Jurkat, Clone E6-1 (cell line): Measurements from ENCODE around the gene FCHO1.

ENCODE experiments used
- DNase-seq: peaks from one replicate; pipeline ENCODE4 v3.0.0-alpha.2; 2011; ENCODE audit warnings: low read depth, low spot score
- H3K4me3 ChIP-seq: 2 replicates; pipeline ENCODE4 v1.5.1; 2011; ENCODE audit warnings: mild to moderate bottlenecking, low read length, control low read depth, moderate library complexity

Gene FCHO1

DNA sequence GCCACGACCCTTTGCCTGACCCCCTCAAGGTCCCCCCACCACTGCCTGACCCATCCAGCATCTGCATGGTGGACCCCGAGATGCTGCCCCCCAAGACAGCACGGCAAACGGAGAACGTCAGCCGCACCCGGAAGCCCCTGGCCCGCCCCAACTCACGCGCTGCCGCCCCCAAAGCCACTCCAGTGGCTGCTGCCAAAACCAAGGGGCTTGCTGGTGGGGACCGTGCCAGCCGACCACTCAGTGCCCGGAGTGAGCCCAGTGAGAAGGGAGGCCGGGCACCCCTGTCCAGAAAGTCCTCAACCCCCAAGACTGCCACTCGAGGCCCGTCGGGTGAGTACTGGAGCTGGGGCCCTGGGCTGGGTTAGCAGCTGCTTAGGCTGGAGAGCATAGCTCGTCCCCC lies 23.4 kb upstream of the FCHO1 start:
- H3K4me3 ChIP-seq = no peak overlapping the region

DNA sequence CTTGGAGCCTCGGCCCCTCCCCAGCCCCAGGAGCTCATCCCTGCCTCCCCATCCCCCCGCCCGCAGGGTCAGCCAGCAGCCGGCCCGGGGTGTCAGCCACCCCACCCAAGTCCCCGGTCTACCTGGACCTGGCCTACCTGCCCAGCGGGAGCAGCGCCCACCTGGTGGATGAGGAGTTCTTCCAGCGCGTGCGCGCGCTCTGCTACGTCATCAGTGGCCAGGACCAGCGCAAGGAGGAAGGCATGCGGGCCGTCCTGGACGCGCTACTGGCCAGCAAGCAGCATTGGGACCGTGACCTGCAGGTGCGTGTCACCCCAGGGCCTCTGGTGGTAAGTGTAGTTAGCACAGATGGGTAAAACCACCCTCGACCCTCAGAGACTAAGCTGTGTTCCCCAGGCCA lies 18.1 kb upstream of the FCHO1 start:
- no peak overlapping the region for H3K4me3 ChIP-seq
- DNase-seq = no peak

More for the DNA sequence above, 23.4 kb upstream of the FCHO1 start:
- no peak for DNase-seq

DNA sequence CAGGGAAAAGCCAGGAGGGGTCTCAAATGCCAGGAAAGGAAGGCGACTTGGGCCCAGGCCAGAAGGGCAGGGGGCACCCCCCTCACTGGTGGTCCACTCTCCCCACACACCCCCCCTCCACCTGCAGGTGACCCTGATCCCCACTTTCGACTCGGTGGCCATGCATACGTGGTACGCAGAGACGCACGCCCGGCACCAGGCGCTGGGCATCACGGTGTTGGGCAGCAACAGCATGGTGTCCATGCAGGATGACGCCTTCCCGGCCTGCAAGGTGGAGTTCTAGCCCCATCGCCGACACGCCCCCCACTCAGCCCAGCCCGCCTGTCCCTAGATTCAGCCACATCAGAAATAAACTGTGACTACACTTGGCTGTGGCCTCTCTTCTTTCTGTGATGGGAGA lies 17.1 kb upstream of the FCHO1 start:
- no peak for DNase-seq
- H3K4me3 ChIP-seq = no peak overlapping the region

DNA sequence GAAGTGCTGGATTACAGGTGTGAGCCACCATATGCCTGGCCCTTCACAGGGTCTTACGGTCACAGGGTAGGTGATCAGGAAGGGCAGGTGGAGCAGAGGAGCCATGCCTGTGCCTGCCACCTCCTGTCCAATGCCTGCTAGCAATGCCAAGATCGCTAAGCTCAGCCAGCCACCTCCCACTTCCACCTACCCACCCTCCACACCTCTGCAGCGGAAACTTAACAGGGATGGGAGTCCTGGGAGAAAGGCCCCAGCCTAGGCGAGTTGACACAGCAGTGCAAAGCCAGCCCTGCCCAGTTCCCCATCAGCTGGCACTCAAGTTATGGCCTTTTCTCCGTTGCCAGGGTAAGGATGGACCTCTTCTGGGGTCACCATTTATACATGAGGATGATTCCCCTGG lies 15.9 kb upstream of the FCHO1 start:
- no peak overlapping the region for H3K4me3 ChIP-seq
- no peak for DNase-seq

DNA sequence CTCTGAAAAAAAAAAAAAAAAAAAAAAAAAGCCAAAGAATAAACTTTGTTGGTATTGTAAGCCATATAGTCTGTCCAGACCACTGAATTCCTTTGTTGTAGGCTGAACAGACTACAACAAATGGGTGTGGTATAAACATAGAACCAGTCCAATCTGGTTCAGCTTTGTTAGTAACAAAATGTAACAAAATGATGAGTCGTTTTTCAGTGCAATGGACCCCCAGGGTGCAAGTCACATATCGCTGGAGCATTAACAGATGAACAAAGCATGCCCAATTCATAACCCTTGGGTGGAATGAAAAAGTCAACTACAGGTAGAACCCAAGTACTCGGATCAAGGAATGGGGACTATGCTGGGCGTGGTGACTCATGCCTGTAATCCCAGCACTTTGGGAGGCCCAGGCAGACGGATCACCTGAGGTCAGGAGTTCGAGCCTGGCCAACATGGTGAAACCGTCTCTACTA lies 13.6 kb upstream of the FCHO1 start:
- no peak for DNase-seq
- no peak overlapping the region for H3K4me3 ChIP-seq

DNA sequence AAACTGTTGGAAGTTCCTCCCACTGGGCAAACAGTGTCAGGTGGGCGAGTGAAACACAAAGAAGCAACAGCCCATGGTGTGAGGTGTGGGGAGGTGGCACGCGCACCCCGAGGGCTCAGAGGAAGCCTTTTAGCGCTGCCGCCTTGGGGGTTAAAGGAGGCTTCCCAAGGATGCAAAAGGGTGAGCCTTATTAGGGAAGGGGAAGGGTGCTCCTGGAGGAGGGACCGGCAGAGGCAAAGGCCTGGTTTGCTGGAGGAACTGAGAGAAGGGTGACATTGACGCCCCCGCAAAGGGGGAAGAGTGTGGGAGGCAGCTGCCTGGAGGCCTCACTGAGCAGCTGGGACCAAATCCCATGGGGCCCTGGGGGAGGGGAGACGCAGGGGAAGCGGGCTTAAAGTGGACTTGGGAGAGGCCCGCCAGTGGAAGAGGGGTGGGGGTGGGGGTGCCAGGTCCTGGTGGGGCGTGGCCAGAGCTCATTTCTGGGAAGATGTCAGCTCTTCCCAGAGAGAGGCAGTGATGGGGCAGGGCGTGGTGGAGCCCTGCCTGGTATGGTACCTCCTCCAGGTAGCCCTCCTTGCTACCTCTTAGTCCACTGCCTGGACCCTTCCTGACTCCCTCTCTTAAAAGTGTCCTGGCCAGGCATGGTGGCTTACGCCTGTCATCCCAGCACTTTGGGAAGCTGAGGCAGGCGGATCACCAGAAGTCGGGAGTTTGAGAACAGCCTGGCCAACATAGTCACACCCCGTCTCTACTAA lies 12.0 kb upstream of the FCHO1 start:
- H3K4me3 ChIP-seq = no peak overlapping the region
- no peak for DNase-seq

DNA sequence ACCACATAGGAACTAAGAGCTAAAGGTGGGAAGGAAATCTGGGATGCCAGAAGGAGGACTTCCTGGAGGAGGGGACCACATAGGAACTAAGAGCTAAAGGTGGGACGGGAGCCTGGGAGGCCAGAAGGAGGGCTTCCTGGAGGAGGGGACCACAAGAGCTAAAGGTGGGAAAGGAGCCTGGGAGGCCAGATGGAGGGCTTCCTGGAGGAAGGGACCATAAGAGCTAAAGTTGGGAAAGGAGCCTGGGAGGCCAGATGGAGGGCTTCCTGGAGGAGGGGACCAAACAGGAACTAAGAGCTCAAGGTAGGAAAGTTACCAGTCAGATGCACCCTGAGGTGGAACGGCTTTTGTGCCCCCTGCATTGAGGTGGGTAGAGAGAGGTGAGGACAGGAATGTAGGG lies 9.8 kb upstream of the FCHO1 start:
- no peak for DNase-seq
- H3K4me3 ChIP-seq = no peak overlapping the region

DNA sequence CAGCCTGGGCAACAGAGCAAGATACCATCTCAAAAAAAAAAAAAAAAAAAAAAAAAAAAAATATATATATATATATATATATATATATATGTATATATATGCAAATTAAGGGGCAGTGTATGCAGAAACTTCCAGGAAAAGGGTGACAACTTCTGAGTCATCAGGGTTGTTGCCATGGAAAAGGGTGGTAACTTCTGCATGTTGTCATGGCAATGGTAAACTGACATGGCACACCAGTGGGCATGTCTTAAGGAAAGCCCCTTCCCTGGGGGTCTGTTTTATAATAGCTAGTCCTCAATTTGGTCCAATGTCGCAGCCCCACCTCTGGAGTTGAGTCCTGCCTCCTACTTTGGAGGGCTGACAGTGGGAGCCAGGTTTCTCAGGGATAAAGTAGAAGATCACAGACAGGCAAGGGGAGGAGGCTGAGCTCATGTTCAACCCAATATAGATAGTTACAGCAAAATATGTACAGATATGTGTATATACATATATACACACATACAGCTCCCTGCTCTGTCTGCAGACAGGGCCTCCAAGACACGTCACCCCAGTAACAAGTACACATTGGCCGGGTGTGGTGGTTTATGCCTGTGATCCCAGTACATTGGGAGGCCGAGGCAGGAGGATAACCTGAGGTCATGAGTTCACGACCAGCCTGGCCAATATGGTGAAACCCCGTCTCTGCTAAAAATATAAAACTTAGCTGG lies 7.2 kb upstream of the FCHO1 start:
- no peak overlapping the region for H3K4me3 ChIP-seq
- no peak for DNase-seq

DNA sequence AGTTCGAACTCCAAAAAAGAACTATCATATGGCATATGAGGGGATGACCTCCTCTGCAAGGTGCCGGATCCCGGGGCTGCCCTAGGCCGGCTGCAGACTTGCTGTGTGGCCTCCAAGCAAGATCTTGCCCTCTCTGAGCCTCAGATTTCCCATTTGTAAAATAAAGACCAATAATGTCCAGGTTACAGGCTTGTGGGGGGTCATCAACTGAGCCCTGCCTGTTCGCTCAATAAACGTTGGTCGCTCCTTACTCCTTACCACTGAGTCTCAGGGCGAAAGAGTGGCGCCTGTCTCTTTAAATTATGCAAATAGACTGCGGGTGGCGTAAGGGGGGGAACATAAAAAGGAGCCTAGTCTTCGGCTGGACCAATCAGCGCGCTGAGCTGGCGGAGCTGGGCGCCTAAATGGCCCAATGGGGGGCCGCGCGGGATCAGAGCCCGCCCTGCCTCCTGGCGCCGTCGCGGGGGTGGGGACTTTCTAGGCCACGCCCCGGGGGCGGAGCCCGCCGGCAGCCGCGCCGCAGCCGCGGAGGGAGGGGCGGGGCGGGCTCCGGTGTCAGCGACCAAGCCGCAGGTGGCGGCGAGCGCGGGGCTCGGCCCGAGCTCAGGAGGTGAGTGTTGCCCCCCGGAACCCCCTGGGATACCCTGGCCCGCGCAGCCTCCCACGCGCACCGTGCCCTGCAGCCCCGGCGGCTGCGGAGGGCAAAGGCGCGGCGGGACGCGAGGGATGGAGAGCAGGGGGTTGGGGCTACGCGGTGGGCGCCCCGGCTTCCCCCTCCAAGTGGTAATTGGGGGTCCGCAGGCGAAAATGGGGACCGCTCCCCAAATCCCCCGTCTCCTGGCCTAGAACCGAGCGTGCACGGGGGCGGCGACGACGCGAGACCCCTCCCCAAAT lies 3.8 kb upstream of the FCHO1 start:
- peak; percentile 95 for DNase-seq
- peak overlapping the region; percentile 60 for H3K4me3 ChIP-seq

DNA sequence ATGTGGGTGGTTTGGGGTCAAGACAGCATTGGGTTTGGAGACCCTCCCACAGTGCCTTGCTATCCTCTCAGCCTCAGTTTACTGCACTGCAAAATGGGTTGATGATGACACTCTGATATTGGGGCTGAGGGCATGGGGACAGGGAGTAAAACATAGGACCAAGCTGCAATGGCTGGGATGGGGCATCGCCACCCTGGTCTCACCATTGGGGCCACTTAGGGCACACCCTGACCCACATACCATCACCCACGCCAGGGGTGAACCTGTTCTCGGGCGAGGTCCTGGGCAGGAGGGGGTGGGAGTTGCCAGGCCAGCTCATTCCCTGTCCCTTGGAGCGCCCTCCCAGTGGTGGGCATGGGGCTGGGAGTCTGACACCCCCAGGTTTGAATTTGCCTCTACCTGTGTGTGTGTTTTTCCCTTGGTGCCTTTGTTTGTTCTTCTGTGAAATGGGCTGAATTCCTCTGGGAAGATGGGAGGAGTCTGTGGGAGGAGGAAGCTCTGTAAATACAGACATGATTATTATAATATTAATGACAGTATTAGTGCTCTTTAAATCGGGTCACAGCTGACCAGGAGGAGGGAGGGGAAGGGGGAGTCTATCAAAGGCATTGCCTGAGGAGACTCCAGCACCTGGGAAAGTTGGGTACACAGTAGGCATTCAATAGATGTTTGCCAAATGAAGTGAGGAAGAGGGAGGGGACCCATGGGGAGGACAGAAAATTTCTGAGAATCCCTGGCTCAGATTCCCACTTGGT lies 2.2 kb upstream of the FCHO1 start:
- no peak overlapping the region for H3K4me3 ChIP-seq
- DNase-seq = no peak

DNA sequence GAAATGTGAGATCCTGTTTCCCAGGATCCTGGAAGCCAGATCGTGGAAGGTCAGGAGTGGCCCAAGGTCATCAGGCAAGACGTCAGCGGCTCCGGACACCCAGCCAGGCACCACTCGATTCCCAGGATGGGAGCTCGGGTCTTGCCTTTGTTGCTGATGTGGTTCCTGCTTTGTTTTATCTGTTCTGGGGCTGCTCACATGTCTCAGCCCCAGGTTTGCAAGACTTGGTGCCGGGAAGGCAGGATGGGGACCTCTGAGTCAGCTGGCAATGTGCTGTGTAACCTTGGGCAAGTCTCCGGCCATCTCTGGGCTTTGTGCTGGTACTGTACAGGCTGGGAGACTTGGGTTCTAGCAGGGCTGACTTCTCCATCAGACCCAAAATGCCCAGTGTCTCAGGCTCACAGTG lies 1.4 kb upstream of the FCHO1 start:
- peak overlapping the region; percentile 83 for H3K4me3 ChIP-seq
- no peak for DNase-seq

DNA sequence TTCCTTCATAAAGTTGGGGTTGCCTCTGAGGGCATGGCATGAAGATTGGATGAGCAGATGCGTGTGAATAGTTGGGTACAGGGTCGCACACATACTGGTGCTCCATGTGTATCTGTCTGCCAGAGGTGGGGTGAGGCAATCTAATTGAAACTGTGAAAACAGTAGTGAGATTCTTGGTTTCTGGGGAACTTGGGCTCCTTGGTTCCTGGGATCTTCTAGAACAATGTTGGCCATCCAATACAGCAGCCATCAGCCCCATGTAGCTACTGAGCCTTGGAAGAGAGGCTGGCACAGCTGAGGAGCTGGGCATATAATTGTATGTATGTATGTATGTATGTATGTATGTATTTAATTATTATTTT lies 616 bp downstream of the FCHO1 start:
- DNase-seq = no peak
- peak overlapping the region; percentile 83 for H3K4me3 ChIP-seq

DNA sequence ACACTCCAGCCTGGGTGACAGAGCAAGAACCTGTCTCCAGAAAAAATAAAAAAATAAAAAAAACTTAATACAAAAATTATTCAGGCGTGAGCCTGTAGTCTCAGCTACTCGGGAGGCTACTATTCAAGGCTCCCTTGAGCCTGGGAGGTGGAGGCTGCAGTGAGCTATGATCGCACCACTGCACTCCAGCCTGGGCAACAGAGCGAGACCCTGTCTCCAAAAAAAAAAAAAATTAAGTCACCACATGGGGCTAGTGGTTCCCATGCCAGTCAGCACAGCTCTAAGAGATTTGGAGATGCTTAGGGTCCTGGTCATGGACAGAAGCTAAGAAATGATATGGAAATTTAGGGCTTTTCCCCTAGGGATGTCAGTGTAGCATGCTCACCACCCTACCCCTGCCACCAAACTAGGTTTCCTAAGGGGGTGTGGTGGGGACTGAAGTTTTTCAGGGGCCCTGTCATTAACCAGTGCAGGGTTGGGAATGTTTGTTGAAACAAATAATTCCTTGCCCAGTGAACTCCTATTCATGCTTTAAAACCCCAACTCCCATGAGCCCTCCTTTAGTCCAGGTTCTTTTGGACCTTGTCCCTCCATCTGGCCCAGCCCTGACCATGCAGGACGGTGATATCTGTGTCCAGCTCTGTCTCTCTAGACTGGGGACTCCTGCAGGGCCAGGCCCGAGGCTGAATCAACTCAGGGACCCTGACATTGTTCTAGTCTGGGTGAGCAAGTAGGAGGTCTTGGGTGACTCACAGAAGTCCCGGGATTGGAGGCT lies 1.8 kb downstream of the FCHO1 start:
- no peak overlapping the region for H3K4me3 ChIP-seq
- no peak for DNase-seq

DNA sequence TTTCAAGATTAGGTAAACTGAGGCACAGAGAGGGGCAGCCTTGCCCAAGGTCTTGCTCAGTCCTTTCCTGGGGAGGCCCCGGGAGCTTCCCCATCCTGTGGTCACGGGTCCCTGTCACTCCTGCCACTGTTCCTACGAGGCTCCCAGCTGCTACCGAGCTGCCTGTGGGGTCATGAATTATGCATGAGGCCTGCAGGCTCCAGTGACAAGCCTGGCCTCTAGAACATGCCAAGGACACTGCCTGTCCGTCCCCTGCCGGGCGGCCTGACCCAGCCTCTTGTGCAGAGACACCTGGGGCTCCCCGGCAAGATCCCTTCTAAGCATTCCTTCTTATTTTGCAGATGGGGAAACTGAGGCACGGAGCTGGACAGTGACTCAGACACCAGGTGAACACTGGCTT lies 2.7 kb downstream of the FCHO1 start:
- no peak overlapping the region for H3K4me3 ChIP-seq
- no peak for DNase-seq

DNA sequence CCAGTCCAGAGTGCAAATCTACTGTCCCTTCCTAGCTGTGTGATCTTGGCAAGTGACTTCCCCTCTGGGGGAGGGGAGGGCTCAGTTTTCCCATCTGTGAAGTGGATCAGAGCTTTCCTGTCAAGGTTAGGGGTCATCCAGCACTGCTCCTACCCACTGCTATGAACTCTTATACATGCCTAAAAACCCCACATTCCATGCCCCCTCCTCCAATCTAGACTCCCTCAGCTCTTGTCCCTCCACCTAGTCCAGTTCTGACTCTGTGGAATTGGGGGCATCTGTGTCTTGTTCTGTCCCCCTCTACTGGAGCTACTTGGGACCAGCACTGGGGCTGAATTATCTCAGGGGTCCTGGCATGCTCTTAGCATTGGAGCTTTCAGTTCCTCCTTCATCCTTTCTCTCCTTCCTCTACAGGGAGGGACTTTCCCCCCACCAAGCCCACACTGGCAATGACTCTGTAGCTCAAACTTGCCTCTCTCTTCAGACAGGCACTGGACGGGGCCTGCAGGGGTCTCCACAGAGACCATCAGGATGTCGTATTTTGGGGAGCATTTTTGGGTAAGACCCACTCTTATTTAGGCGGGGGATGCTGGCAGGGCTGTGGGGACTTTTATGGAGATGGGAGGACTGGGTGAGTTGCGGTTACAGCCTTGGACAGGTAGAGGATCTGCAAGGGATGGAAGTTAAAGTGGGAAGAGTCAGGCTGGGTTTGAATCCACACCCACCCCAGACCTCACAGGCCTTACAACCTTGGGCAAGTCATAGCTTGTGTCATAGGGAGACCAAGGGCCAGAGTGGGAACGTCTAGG lies 3.6 kb downstream of the FCHO1 start:
- DNase-seq = no peak
- H3K4me3 ChIP-seq = no peak overlapping the region

DNA sequence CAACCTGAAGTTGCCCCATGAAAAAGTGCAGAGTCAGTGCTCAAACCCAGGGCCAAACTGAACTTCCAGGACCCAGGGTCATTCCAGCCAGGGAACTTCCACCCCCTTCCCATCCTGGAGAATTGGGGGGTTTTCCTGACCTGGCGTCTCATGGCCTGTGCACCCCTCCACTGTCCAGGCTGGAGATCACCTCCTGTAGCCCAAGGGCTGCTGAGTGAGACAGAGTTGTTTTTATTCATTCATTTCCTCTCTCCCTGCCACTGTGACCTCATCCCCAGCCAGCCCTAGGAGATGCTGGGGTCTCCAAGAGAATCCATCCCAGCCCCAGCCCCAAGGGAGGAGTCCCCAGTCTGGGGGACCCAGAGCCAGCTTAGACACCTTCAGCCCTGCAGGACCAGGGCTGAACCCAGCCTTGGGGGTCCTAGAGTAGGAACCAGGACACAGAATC lies 4.2 kb downstream of the FCHO1 start:
- no peak for DNase-seq
- H3K4me3 ChIP-seq = no peak overlapping the region

DNA sequence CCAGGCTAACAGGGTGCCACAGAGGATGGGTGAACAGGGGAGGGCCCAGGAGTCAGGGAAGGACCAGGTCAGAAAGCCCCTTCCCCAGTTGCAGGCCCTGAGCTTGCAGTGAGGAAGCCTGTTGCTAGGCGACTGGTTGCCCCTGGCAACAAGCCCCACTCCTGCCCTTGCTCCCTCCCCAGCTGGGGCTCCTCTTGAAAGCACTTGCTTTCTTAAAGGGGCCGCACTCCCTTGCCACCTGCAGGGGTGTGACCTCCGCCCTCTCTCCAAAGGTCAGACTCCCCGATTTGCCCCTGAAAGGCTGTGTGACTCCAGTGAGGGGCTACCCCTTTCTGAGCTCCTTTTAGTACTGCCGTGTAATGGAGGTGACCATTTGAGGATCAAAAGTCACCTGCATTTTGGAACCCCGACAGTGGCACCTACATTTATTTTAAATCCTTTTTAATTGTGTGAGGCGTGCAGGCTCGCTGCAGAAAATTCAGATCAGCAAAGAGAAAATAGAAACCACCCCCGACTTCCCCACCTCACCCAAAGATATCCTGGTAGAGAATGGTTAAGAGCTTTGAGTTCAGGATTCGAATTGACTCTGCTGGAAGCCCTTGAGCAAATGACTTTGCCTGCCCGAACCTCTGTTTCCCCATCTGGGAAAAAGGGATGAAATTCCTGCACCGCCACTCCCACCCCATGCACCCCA lies 4.8 kb downstream of the FCHO1 start:
- peak; percentile 78 for DNase-seq
- no peak overlapping the region for H3K4me3 ChIP-seq
